Epithelial cell of esophagus (primary cell): ENCODE measurements around the gene ACKR1.
A peak's percentile ranks its signal among the peaks of the same experiment; 100 is the strongest.

ENCODE experiments used
- DNase-seq: peaks from one replicate; pipeline ENCODE4 v3.0.0; 2010; ENCODE audit warnings: low read depth
- H3K4me3 ChIP-seq: 2 replicates; pipeline ENCODE4 v1.5.1; 2011; ENCODE audit warnings: mild to moderate bottlenecking, low read length, control low read depth
- TF ChIP-seq, protein P1 (sequence below): IDR thresholded peaks from 2 replicates; pipeline ENCODE4 v1.5.1; 2011; ENCODE audit warnings: low read depth, mild to moderate bottlenecking, low read length, control low read depth, inconsistent platforms; ENCODE audit not compliant: insufficient read depth; ENCODE audit errors: missing control alignments

The ACKR1 gene

GRCh38 chr1:159187647-159188374, 16.9 kb upstream of the ACKR1 start:
- TF ChIP-seq, protein P1, sequence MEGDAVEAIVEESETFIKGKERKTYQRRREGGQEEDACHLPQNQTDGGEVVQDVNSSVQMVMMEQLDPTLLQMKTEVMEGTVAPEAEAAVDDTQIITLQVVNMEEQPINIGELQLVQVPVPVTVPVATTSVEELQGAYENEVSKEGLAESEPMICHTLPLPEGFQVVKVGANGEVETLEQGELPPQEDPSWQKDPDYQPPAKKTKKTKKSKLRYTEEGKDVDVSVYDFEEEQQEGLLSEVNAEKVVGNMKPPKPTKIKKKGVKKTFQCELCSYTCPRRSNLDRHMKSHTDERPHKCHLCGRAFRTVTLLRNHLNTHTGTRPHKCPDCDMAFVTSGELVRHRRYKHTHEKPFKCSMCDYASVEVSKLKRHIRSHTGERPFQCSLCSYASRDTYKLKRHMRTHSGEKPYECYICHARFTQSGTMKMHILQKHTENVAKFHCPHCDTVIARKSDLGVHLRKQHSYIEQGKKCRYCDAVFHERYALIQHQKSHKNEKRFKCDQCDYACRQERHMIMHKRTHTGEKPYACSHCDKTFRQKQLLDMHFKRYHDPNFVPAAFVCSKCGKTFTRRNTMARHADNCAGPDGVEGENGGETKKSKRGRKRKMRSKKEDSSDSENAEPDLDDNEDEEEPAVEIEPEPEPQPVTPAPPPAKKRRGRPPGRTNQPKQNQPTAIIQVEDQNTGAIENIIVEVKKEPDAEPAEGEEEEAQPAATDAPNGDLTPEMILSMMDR, result no peak
- no peak for DNase-seq
- no peak overlapping the region for H3K4me3 ChIP-seq

DNA sequence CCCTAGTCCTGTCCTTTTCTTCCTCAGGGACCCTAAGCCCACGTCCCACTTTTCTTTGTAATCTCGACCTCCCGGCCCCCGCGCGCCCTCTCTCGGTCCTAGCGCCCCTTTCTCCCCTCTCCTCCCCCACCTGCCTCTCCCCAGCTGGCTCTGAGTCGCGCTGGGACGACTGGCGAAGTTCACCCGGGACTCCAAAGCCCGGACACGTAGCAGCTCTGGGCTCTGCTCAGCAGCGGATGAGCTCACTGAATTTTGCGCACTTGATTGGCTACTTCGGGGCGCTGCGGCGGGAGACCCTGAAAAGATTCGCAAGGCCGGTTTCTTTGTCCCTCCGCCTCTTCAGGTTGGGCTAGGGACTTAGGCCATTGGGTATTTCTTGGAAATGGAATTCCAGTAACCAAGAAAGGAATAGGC, 16.3 kb upstream of the ACKR1 start:
- TF ChIP-seq, protein P1, result no peak
- no peak overlapping the region for H3K4me3 ChIP-seq
- peak; percentile 59 for DNase-seq

GRCh38 chr1:159190441-159190840, 14.2 kb upstream of the ACKR1 start:
- no peak overlapping the region for H3K4me3 ChIP-seq
- TF ChIP-seq, protein P1, result no peak
- DNase-seq, result no peak

GRCh38 chr1:159196543-159196942, 8.1 kb upstream of the ACKR1 start:
- TF ChIP-seq, protein P1, result peak; percentile 40
- H3K4me3 ChIP-seq, result no peak overlapping the region
- peak; percentile 17 for DNase-seq

DNA sequence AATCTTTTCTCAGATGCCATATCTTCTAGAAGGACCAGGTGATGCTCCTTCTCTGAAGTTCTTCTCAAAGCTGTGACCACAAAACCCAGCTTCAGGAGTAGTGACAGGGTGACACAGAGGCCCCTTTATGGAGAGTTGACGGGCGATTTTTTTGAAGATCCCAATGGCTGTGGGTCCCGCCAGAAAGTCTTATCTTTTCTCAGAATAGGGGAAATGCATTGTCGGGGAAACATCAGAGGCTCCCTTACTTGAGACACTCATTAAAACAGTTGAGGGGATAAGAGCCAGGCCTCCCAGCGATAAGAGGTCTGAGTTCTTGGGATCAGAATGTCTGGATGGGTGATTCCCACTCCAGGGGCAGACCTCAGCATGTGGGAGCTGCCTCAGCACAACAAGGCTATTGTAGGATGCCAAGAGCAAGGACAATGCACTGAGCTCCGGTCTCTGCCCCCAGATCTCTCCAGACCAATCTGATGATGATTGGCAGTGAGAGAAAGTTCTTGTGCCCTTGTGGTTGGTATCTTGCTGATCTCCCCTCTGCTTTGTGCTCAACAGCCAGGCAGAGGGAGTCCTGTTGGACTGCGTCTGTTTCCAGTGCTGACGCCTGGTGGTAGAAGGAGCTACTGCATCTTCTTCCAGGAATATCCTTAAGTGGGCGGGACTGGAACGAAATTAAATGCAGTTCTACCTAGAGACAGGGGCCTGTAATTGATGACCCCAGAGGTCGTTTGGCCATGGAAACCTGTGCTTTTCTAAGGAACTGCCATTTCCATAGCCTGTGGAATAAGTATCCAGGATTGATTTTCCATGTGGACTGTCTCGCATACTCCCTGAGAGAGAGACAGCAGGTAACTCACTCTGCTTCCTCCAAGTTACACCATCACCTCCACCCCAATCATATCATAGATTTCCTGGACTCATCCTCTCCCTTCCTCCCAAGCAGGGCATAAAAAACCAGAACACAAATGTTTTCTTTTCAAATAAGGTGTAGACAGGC, 6.8 kb upstream of the ACKR1 start:
- H3K4me3 ChIP-seq, result no peak overlapping the region
- TF ChIP-seq, protein P1, result peak; percentile 96

DNA sequence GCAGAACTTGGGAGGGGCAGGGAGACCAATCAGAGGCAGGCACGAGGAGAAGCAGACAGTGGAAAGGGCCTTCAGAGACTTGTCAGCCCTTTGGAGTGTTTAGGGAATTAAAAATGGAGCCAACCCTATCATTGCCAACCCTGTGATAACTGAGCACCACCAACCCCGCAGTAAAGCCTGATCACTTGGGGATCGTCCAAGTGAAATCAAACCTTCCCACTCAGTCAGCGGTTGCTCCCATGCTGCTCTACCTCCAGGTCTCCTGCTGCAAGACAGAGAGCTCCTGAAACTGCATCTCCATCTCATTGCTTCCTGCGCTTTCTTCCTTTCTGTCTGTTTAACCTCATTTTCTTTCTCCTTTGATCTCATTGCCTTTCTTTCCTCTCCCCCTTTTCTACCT, 4.8 kb upstream of the ACKR1 start:
- H3K4me3 ChIP-seq, result no peak overlapping the region
- no peak for DNase-seq
- TF ChIP-seq, protein P1, result no peak

More for the DNA sequence above, 6.8 kb upstream of the ACKR1 start:
- DNase-seq, result peak; percentile 80
